ENCODE measurements around the gene DHX38.
"Not testable (repeated sequence)": the region's sequence is repeated elsewhere in the genome, so short reads cannot be mapped to it uniquely, and the experiment has no call there.

The DHX38 gene

GRCh38 chr16:72068930-72069329, 24.7 kb upstream of the DHX38 start:
- TF ChIP-seq CTCF (IDR thresholded peaks at IDR 0.05; ENCODE audit: control insufficient read depth, extremely low read depth, insufficient read depth) = no peak
- H3K4me3 ChIP-seq (ENCODE audit: low read depth, low read length) = no peak overlapping the region
- no peak for DNase-seq (ENCODE audit: low read depth)

DNA sequence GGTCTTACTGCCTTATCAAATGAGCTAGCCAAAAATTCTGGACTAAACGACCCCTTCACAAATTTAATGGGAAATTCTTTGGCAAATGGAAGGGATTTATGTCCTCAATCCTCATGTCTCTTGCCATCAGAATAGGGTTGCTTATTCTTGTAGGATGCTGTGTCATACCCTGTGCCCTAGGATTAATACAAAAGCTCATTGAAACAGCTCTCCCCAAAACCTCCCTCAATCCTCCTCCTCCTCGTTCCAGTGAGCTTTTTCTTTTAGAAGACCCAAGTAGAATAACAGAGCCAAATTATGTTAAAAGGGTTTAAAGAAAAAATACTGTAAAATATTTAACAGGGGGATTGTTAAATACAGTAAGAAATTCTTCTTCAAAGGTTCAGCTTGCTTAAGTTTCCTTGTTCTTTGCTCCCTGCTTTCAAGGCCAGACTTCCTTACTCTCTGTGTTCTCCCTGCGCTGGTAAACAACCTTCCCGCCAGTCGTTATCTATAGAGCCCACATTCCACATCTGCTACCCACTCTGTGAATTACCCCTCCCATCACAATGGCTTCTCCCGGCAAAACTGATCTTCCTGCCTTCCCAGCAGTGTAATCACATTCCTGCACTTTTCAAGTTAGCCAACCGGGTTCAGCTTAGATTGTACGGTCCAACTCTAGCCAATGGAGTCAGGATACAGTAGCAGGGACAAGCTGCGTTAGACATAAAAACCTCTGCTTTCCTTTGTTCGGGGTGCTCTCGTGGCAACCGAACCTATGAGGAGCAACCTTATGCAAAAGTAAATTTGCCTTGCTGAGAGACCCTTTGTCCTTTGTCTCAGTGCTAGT, 20.9 kb upstream of the DHX38 start:
- H3K4me3 ChIP-seq (ENCODE audit: low read depth, low read length) = no peak overlapping the region
- TF ChIP-seq CTCF (IDR thresholded peaks at IDR 0.05; ENCODE audit: control insufficient read depth, extremely low read depth, insufficient read depth) = no peak
- no peak for DNase-seq (ENCODE audit: low read depth)

DNA sequence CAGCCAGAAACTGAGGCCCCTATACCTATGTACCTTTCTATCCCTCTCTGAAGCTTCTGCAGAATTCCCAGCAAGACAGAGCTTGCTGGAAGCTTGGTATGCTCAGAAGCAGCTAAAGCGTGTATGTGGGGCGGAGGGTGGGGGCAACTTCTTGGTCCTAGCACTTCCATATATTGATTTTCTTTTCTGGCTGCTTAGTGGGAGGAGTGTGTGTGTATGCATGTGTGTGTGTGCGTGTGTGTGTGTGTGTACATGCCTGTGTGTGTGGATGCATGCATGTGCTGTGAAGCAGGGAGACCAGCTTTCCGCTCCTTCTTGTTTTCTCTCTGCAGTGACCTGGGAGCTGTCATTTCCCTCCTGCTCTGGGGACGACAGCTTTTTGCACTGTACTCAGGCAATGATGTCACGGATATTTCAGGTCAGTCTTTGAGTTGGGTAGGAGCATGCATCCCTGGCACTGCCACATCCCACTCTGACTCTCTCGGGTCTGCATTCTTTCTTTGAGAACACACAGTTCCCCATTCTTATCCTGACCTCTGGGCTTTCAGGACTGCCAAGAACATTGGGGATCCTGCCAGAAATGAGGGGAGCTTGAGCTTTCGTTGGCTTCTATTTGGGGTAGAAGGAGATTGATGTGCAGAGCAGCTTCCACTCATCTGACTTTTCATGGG, 20.0 kb upstream of the DHX38 start:
- TF ChIP-seq CTCF (IDR thresholded peaks at IDR 0.05; ENCODE audit: control insufficient read depth, extremely low read depth, insufficient read depth) = no peak
- no peak overlapping the region for H3K4me3 ChIP-seq (ENCODE audit: low read depth, low read length)
- DNase-seq (ENCODE audit: low read depth) = no peak

DNA sequence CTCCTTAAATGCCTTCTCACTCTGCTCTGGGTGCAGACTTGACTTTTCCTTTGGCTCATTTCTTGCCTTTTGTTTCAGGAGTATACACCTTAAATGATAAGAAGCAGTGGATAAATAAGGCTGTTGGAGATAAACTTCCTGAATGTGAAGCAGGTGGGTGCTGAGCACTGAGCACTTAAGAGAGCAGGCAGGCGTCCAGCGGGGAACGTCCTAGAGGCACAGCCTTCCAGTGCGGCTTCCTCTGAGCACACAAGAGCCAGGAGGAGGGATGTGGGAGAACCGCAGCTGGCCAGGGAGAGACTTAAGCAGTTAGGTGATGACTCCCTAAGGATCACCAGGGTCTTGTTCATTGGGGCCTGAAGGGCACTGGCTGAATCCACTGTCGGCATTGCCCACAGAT, 18.6 kb upstream of the DHX38 start:
- H3K4me3 ChIP-seq (ENCODE audit: low read depth, low read length); DNase-seq (ENCODE audit: low read depth): not testable (repeated sequence)

- not testable (repeated sequence) for DNase-seq (ENCODE audit: low read depth); H3K4me3 ChIP-seq (ENCODE audit: low read depth, low read length)
Measured at GRCh38 chr16:72076991-72077706, 16.5 kb upstream of the DHX38 start.

GRCh38 chr16:72083778-72084404, 9.8 kb upstream of the DHX38 start:
- TF ChIP-seq CTCF (IDR thresholded peaks at IDR 0.05; ENCODE audit: control insufficient read depth, extremely low read depth, insufficient read depth) = no peak
- no peak overlapping the region for H3K4me3 ChIP-seq (ENCODE audit: low read depth, low read length)

DNA sequence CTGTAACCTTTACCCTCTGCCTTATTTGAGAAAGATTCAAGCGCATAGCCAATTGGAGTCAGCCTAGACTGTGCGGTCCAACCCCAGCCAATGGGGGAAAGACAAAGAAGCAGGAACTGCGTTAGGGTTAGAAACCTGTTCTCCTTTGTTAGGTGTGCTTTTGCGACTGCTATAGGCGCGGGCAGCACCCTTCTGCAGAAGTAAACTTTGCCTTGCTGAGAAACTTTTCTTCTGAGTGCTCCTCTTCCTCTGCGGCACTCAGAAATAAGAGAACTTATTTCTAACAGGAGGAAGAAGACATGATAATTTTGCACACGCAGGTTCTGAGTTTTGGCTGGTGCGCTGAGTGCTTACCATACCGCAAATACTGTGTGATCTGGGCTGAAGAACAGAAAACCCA, 9.2 kb upstream of the DHX38 start:
- no peak overlapping the region for H3K4me3 ChIP-seq (ENCODE audit: low read depth, low read length)

More at GRCh38 chr16:72083778-72084404, 9.8 kb upstream of the DHX38 start:
- DNase-seq (ENCODE audit: low read depth) = no peak

More for the DNA sequence above, 9.2 kb upstream of the DHX38 start:
- TF ChIP-seq CTCF (IDR thresholded peaks at IDR 0.05; ENCODE audit: control insufficient read depth, extremely low read depth, insufficient read depth) = no peak
- DNase-seq (ENCODE audit: low read depth) = no peak
